ENCODE data around the gene SELENOF. TPM values are rescaled to one million over a fixed set of nuclear protein-coding genes. Genes with fewer than 3 reads are reported as not detected.

The SELENOF gene
- total RNA-seq, 1 experiment from 2014 or later: 313 TPM

- no peaks in the 10 kb centered on the region for H3K9me3 ChIP-seq (replicated peaks)
- no peaks in the 10 kb centered on the region for H3K27me3 ChIP-seq (replicated peaks)
- H3K4me3 ChIP-seq: no peak overlapping the region
- H3K4me1 ChIP-seq (replicated peaks): no peaks in the 10 kb centered on the region
- no peaks in the 10 kb centered on the region for H3K36me3 ChIP-seq
- no peak for DNase-seq (ENCODE audit: low read depth in 1 of 2, low spot score in 2 of 2)
- no peak overlapping the region for H3K27ac ChIP-seq
These were observed 24.5 kb upstream of the SELENOF start for GRCh38 chr1:86938450-86938849.

DNA sequence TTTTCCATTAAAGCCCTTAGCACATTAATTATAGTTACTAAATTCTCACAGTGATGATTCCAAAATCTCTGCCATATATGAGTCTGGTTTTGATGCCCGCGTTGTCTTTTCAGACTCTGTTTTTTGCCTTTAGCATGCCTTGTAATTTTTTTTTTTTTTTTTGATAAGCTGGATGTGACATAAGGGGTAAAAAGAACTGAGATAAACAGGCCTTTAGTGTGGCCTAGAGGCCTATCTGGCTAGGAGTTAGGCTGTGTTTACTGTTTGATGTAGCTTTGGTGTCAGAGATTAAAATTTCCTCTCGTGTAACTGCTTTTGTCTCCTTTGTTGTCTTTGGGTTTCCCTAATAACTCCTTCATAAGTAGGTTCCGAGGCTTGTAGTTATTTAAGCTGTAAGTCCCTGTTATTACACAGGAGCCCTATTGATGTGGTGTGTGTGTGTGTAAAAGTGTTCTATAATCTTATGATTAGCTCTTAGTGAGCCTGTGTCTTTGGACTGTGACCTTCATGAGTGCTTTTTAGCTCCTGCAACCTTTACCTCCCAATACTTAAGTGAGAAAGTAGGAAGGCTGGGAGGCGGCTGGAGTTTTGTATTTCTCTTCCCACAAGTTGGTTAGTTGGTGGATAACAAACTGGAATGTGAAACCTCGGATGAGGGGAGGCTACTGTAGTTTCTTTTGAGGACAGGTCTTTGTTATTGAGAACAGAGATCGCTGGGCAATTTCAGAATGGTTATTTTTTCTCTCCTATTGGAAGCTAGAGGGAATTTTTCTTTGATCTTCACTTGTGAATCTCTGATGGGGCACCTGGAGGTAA is 19.8 kb upstream of the SELENOF start:
- no peaks in the 10 kb centered on the region for H3K36me3 ChIP-seq
- H3K4me1 ChIP-seq (replicated peaks): no peaks in the 10 kb centered on the region
- no peaks in the 10 kb centered on the region for H3K27me3 ChIP-seq (replicated peaks)
- no peak for DNase-seq (ENCODE audit: low read depth in 1 of 2, low spot score in 2 of 2)
- no peak overlapping the region for H3K4me3 ChIP-seq
- no peaks in the 10 kb centered on the region for H3K9me3 ChIP-seq (replicated peaks)
- no peak overlapping the region for H3K27ac ChIP-seq

- H3K9me3 ChIP-seq (replicated peaks): no peaks in the 10 kb centered on the region
- no peak overlapping the region for H3K4me3 ChIP-seq
- no peaks in the 10 kb centered on the region for H3K27me3 ChIP-seq (replicated peaks)
- no peak for DNase-seq (ENCODE audit: low read depth in 1 of 2, low spot score in 2 of 2)
- no peaks in the 10 kb centered on the region for H3K36me3 ChIP-seq
- no peaks in the 10 kb centered on the region for H3K4me1 ChIP-seq (replicated peaks)
- H3K27ac ChIP-seq: no peak overlapping the region
These were observed 19.1 kb upstream of the SELENOF start for GRCh38 chr1:86933051-86933450.

GRCh38 chr1:86928819-86929218 is 14.9 kb upstream of the SELENOF start:
- Histone ChIP-seq H3K36me3 (no peaks in the 10 kb centered on the region), H3K4me3 (no peak overlapping the region), H3K4me1 (replicated peaks) (no peaks in the 10 kb centered on the region), H3K27me3 (replicated peaks) (no peaks in the 10 kb centered on the region), H3K27ac (no peak overlapping the region), H3K9me3 (replicated peaks) (no peaks in the 10 kb centered on the region)
- no peak for DNase-seq (ENCODE audit: low read depth in 1 of 2, low spot score in 2 of 2)

DNA sequence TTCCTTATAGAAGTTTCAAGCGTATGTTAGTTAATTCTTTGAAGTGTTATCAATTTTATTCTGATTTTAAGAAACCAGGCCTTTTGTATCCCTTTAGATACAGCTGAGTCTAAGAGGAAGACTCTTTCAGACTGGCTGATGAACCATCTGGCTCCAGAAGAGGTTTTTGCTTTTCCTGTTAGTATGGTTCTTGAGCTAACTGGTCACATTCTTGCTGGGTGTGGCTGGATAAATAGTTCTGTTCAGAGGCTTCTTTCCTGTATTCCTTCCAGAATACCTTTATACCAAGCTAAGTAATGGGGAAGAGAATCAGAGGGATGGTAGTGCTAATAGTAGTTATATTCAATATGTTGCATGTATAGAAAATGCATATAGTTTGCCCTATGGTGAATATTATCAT is 13.0 kb upstream of the SELENOF start:
- Histone ChIP-seq H3K27ac (no peak overlapping the region), H3K27me3 (replicated peaks) (no peaks in the 10 kb centered on the region), H3K36me3 (no peaks in the 10 kb centered on the region), H3K9me3 (replicated peaks) (0 out of 2 replicates have a peak, but pooled peaks cover 3% of the 10 kb centered on the region), H3K4me1 (replicated peaks) (no peaks in the 10 kb centered on the region), H3K4me3 (no peak overlapping the region)
- DNase-seq (ENCODE audit: low read depth in 1 of 2, low spot score in 2 of 2): no peak

- H3K27ac ChIP-seq: no peak overlapping the region
- H3K4me1 ChIP-seq (replicated peaks): no peaks in the 10 kb centered on the region
These were observed 11.8 kb upstream of the SELENOF start for GRCh38 chr1:86925742-86926141.

GRCh38 chr1:86924324-86924960 is 10.5 kb upstream of the SELENOF start:
- no peak for DNase-seq (ENCODE audit: low read depth in 1 of 2, low spot score in 2 of 2)
- Histone ChIP-seq H3K27me3 (replicated peaks) (no peaks in the 10 kb centered on the region), H3K9me3 (replicated peaks) (0 out of 2 replicates have a peak, but pooled peaks cover 3% of the 10 kb centered on the region), H3K36me3 (no peaks in the 10 kb centered on the region), H3K4me1 (replicated peaks) (no peaks in the 10 kb centered on the region), H3K4me3 (no peak overlapping the region), H3K27ac (no peak overlapping the region)

More at GRCh38 chr1:86925742-86926141, 11.8 kb upstream of the SELENOF start:
- no peak for DNase-seq (ENCODE audit: low read depth in 1 of 2, low spot score in 2 of 2)
- Histone ChIP-seq H3K27me3 (replicated peaks) (no peaks in the 10 kb centered on the region), H3K4me3 (no peak overlapping the region), H3K9me3 (replicated peaks) (0 out of 2 replicates have a peak, but pooled peaks cover 3% of the 10 kb centered on the region), H3K36me3 (no peaks in the 10 kb centered on the region)

GRCh38 chr1:86922445-86922844 is 8.5 kb upstream of the SELENOF start:
- Histone ChIP-seq H3K4me3 (no peak overlapping the region), H3K36me3 (no peaks in the 10 kb centered on the region), H3K4me1 (replicated peaks) (no peaks in the 10 kb centered on the region), H3K27ac (no peak overlapping the region), H3K27me3 (replicated peaks) (no peaks in the 10 kb centered on the region), H3K9me3 (replicated peaks) (0 out of 2 replicates have a peak, but pooled peaks cover 3% of the 10 kb centered on the region)
- no peak for DNase-seq (ENCODE audit: low read depth in 1 of 2, low spot score in 2 of 2)

DNA sequence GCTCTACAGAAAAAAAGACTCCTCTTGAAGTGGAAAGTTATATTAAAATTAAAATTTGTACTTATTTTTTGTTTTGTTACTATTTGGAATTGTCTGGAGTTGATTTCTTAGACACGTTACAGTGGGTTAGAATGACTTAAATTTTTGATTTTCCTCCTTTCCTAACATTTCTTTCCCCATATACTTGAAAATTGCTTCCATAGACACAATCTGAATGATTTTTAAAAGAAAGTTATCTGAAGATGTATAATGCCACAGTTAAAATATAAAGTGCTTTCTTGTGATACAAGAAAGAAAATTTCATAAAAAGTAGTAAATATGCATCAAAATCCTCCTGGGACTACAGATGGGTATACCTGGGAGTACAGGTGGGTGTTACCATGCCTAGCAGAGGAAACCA is 2.8 kb upstream of the SELENOF start:
- H3K4me1 ChIP-seq (replicated peaks): peaks cover 12% of the 10 kb centered on the region; the same call in 1 of the 2 replicates
- H3K27ac ChIP-seq: no peak overlapping the region
- DNase-seq (ENCODE audit: low read depth in 1 of 2, low spot score in 2 of 2): no peak
- no peaks in the 10 kb centered on the region for H3K9me3 ChIP-seq (replicated peaks)
- peaks cover 3% of the 10 kb centered on the region; the same call in 1 of the 2 replicates for H3K36me3 ChIP-seq
- H3K4me3 ChIP-seq: no peak overlapping the region
- no peaks in the 10 kb centered on the region for H3K27me3 ChIP-seq (replicated peaks)

- no peaks in the 10 kb centered on the region for H3K9me3 ChIP-seq (replicated peaks)
- no peak overlapping the region for H3K27ac ChIP-seq
- no peak for DNase-seq (ENCODE audit: low read depth in 1 of 2, low spot score in 2 of 2)
- H3K36me3 ChIP-seq: peaks cover 3% of the 10 kb centered on the region; the same call in 1 of the 2 replicates
- H3K4me3 ChIP-seq: peak overlapping the region; percentile 61
- H3K4me1 ChIP-seq (replicated peaks): peaks cover 12% of the 10 kb centered on the region; the same call in 1 of the 2 replicates
- no peaks in the 10 kb centered on the region for H3K27me3 ChIP-seq (replicated peaks)
These were observed 1.9 kb upstream of the SELENOF start for GRCh38 chr1:86915737-86916235.

DNA sequence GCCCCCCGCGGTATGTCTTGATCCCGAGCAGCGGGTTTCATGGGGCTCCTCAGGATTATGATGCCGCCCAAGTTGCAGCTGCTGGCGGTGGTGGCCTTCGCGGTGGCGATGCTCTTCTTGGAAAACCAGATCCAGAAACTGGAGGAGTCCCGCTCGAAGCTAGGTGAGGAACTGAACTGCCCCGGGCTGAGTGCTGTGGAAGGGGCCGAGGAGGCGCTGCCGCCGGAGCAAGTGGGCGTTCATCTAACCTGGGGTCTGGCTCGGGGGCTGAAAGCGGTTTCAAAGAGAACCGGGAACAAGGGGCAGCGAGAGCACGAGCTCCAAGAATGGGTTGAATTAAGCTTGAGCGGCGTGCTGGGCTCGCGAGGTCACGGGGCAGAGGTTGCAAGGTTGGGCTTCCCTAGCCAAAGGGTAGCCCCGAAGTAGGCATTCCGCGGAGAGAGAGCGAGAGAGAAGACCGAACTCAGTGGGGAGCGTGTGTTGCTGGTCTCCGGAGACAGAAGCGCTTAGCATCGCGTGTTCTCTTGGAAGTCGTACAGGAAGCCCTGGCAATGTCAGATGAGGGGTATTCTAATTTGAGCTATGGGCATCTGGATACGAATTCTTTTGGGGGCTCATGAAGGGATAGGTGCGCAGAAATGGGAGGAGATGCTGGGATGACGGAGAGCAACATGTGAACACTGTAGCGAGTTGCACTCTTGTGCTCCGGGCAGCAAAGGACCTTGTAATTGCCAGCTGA is 1.2 kb upstream of the SELENOF start:
- Histone ChIP-seq H3K9me3 (replicated peaks) (no peaks in the 10 kb centered on the region), H3K27me3 (replicated peaks) (no peaks in the 10 kb centered on the region), H3K27ac (peak overlapping the region; percentile 26; the same call in 1 of the 2 replicates), H3K36me3 (peaks cover 3% of the 10 kb centered on the region; the same call in 1 of the 2 replicates), H3K4me3 (peak overlapping the region; percentile 61), H3K4me1 (replicated peaks) (peaks cover 12% of the 10 kb centered on the region; the same call in 1 of the 2 replicates)
- peak; percentile 45 to 72 for DNase-seq (ENCODE audit: low read depth in 1 of 2, low spot score in 2 of 2)

DNA sequence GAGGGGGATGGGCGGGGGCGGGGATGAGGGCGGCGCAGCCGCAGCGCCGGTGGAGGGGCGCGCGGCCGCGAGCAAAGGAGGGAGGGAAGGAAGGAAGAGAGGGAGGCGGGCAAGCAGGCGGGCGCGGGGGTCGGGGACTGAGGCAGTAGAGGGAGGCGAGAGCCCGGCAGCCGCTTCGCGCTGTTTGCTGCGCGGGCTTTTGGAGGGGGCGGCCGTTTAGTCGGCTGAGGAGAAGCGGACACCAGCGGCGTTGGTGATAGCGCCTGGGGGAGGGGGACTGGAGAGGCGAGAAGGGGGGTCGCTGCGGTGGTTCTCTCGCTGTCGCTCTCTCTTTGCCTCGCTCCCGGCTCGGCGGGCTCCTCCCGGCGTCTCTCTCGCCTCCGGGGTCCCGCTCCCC is 673 bp upstream of the SELENOF start, which contains the start of gene HS2ST1:
Gene HS2ST1 (plus strand): TSS at position 35 of the 397 bp plus-strand sequence.
- Histone ChIP-seq H3K27me3 (replicated peaks) (no peaks in the 10 kb centered on the region), H3K36me3 (peaks cover 3% of the 10 kb centered on the region; the same call in 1 of the 2 replicates), H3K9me3 (replicated peaks) (no peaks in the 10 kb centered on the region), H3K4me3 (peak within 1 kb of the TSS; percentile 61), H3K4me1 (replicated peaks) (peaks cover 12% of the 10 kb centered on the region; the same call in 1 of the 2 replicates), H3K27ac (peak within 1 kb of the TSS; percentile 92)
- no peak for DNase-seq (ENCODE audit: low read depth in 1 of 2, low spot score in 2 of 2)

DNA sequence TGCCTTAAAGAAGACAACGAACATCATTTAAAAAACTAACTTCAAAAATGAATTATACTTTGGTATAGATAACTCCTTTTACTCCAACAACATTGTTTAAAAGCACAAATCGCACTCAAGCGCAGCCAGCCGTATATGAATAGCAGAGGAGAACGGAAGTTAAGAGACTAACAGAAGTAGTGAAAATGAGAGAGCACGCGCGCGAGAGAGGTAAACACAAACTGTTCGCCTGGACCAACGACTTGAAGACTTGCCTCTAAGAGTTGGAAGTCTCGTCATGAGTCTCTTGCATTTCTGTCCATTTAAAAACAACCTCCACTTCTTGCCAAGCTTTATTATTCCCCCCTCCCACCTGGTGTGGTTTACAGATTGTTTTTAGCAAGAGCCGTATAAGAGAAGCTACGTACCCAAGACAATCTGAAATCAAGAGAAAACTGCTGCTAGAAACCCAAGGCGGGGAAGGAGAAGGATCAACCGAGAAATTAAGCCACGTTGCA is 479 bp downstream of the SELENOF start:
- H3K36me3 ChIP-seq: peaks cover 5% of the 10 kb centered on the region; the same call in 1 of the 2 replicates
- DNase-seq (ENCODE audit: low read depth in 1 of 2, low spot score in 2 of 2): no peak

More for the DNA sequence above, 479 bp downstream of the SELENOF start:
- Histone ChIP-seq H3K27ac (peak overlapping the region; percentile 92), H3K9me3 (replicated peaks) (no peaks in the 10 kb centered on the region), H3K27me3 (replicated peaks) (no peaks in the 10 kb centered on the region), H3K4me3 (peak overlapping the region; percentile 61), H3K4me1 (replicated peaks) (peaks cover 12% of the 10 kb centered on the region; the same call in 1 of the 2 replicates)
